ENCODE measurements around the gene ZNF277.

DNA sequence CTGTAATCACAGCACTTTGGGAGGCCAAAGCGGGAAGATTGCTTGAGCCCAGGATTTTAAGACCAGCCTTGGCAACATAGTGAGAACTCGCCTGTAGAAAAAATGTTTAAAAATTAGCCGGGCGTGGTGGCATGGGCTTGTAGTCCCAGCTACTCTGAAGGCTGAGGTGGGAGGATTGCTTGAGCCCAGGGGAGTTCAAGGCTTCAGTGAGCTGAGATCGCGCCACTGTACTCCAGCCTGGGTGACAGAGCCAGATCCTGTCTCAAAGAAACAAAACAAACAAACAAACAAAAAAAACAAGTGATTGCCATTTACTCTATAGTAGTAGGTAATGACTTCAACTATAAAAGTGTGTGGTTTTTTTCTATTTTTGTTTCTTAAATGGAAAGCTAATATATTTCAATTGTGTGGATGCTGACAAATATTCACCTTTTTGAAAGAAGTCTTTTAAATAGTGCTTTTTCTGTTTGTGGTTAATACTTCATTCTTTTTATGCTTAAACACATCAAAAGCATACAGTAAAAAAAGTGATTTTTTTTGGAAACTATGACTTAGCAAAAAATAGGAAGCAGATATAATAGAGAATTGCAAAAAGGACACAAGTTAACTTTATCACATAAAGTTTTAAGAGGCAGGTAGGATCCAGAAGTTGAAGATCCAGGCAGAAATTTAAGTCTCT, 48.4 kb downstream of the ZNF277 start:
- TF ChIP-seq POLR2AphosphoS5 (IDR thresholded peaks at IDR 0.05; ENCODE audit: low read depth, low read length) = no peak
- TF ChIP-seq, protein P1, sequence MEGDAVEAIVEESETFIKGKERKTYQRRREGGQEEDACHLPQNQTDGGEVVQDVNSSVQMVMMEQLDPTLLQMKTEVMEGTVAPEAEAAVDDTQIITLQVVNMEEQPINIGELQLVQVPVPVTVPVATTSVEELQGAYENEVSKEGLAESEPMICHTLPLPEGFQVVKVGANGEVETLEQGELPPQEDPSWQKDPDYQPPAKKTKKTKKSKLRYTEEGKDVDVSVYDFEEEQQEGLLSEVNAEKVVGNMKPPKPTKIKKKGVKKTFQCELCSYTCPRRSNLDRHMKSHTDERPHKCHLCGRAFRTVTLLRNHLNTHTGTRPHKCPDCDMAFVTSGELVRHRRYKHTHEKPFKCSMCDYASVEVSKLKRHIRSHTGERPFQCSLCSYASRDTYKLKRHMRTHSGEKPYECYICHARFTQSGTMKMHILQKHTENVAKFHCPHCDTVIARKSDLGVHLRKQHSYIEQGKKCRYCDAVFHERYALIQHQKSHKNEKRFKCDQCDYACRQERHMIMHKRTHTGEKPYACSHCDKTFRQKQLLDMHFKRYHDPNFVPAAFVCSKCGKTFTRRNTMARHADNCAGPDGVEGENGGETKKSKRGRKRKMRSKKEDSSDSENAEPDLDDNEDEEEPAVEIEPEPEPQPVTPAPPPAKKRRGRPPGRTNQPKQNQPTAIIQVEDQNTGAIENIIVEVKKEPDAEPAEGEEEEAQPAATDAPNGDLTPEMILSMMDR (IDR thresholded peaks at IDR 0.05) = no peak
- TF ChIP-seq, protein P2, sequence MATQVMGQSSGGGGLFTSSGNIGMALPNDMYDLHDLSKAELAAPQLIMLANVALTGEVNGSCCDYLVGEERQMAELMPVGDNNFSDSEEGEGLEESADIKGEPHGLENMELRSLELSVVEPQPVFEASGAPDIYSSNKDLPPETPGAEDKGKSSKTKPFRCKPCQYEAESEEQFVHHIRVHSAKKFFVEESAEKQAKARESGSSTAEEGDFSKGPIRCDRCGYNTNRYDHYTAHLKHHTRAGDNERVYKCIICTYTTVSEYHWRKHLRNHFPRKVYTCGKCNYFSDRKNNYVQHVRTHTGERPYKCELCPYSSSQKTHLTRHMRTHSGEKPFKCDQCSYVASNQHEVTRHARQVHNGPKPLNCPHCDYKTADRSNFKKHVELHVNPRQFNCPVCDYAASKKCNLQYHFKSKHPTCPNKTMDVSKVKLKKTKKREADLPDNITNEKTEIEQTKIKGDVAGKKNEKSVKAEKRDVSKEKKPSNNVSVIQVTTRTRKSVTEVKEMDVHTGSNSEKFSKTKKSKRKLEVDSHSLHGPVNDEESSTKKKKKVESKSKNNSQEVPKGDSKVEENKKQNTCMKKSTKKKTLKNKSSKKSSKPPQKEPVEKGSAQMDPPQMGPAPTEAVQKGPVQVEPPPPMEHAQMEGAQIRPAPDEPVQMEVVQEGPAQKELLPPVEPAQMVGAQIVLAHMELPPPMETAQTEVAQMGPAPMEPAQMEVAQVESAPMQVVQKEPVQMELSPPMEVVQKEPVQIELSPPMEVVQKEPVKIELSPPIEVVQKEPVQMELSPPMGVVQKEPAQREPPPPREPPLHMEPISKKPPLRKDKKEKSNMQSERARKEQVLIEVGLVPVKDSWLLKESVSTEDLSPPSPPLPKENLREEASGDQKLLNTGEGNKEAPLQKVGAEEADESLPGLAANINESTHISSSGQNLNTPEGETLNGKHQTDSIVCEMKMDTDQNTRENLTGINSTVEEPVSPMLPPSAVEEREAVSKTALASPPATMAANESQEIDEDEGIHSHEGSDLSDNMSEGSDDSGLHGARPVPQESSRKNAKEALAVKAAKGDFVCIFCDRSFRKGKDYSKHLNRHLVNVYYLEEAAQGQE (IDR thresholded peaks at IDR 0.05; ENCODE audit: insufficient read depth in 1 of 2, low read depth in 2 of 2, low read length in 1 of 2) = no peak
